ENCODE results near the gene MGMT. TPM values are rescaled to one million over a fixed set of nuclear protein-coding genes. Genes with fewer than 3 reads are reported as not detected.

MGMT gene
- total and polyA plus RNA-seq, 2 donors from 2014 or later: 25.9 to 70.0 TPM

DNA sequence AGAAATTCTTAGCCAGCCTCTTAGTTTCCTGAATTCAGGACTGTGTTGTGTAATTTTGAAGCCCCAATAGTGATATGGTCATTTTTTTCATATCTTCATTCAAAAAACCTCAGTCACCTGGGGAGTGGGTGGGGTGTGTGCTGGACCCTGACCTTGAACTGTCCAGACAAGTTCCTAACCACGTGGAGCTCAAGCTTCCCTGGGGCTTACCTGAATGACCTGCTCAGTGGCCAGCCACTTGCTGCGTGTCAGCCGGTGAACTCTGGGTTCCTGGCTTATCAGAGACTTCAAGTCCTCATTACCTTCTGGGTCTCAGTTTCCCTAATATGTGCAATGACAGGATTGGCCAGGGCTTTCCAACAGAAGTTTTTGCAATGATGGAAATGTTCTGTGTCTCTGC, 27.1 kb downstream of the MGMT start:
- Histone ChIP-seq H3K4me1 (ENCODE audit: control insufficient read depth in 2 of 3, insufficient read depth in 2 of 3, low read depth in 1 of 3, low read length in 3 of 3) (no peaks in the 10 kb centered on the region), H3K9me3 (ENCODE audit: control insufficient read depth in 2 of 3, insufficient read depth in 1 of 3, low read length in 3 of 3) (peaks cover 0 to 25% (median 2%) of the 10 kb centered on the region in 3 donors), H3K27ac (ENCODE audit: low read depth in 2 of 2, low read length in 2 of 2) (no peak overlapping the region), H3K36me3 (ENCODE audit: control insufficient read depth in 2 of 3, insufficient read depth in 3 of 3, low read length in 3 of 3) (peaks cover 0 to 3% (median 0%) of the 10 kb centered on the region in 3 donors), H3K9ac (ENCODE audit: low read length in 3 of 3) (no peak overlapping the region), H3K27me3 (ENCODE audit: control insufficient read depth, insufficient read depth, low read length) (no peaks in the 10 kb centered on the region), H3K4me3 (ENCODE audit: low read length in 3 of 3) (no peak overlapping the region)
- intact Hi-C loops (cut with DNase I): no loop called here
- no peak for TF ChIP-seq CTCF (IDR thresholded peaks at IDR 0.05; ENCODE audit: borderline replicate concordance, extremely low read depth, insufficient read depth)
- DNase-seq (no peak), FAIRE-seq (no peak)

DNA sequence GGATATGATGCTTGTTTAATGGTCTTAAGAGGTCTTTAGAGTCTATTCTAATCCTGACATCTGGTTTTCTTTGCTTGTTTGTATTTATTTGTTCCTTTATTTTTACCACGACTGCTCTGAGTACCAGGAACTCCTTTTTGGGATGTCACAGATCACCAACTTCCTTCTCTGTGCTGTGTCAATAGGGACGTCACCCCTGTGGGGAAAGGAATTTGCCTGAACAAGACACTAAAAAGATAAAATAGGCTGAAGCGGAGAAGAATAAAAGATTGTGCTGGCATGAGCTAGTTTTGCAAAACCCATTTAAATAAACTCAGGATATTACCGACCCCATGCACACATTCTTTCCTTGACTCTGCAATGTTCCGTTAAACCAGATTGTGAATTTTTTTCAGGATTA, 27.7 kb downstream of the MGMT start:
- TF ChIP-seq CTCF (IDR thresholded peaks at IDR 0.05; ENCODE audit: borderline replicate concordance, extremely low read depth, insufficient read depth): no peak
- DNase-seq: no peak
- no peak overlapping the region for H3K4me3 ChIP-seq (ENCODE audit: low read length in 3 of 3)
- intact Hi-C loops (cut with DNase I): no loop called here
- no peaks in the 10 kb centered on the region for H3K4me1 ChIP-seq (ENCODE audit: control insufficient read depth in 2 of 3, insufficient read depth in 2 of 3, low read depth in 1 of 3, low read length in 3 of 3)
- H3K9ac ChIP-seq (ENCODE audit: low read length in 3 of 3): no peak overlapping the region
- peaks cover 0 to 3% (median 0%) of the 10 kb centered on the region in 3 donors for H3K36me3 ChIP-seq (ENCODE audit: control insufficient read depth in 2 of 3, insufficient read depth in 3 of 3, low read length in 3 of 3)
- peaks cover 0 to 25% (median 2%) of the 10 kb centered on the region in 3 donors for H3K9me3 ChIP-seq (ENCODE audit: control insufficient read depth in 2 of 3, insufficient read depth in 1 of 3, low read length in 3 of 3)
- no peaks in the 10 kb centered on the region for H3K27me3 ChIP-seq (ENCODE audit: control insufficient read depth, insufficient read depth, low read length)
- no peak for FAIRE-seq
- H3K27ac ChIP-seq (ENCODE audit: low read depth in 2 of 2, low read length in 2 of 2): no peak overlapping the region

DNA sequence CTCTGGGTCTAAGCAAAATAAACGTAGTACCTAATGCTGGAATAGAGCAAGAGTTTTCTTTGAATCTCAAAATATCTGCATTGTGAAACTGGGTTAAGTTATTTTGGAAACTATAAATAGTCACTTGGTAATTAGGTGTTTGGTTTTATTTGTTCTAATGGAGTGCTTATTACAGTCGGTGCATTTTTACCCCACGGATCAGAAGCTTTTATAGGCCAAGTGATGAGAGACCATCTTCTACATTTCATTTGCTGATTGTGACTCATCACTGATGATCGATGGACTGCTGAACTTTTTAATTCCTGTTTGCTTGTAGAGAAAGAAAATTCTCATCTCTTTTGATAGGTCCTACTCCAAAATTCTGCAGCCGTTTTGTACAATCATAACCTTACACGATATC, 28.2 kb downstream of the MGMT start:
- no peak for FAIRE-seq
- DNase-seq: no peak
- Histone ChIP-seq H3K9me3 (ENCODE audit: control insufficient read depth in 2 of 3, insufficient read depth in 1 of 3, low read length in 3 of 3) (peaks cover 0 to 21% (median 2%) of the 10 kb centered on the region in 3 donors), H3K27me3 (ENCODE audit: control insufficient read depth, insufficient read depth, low read length) (no peaks in the 10 kb centered on the region), H3K4me1 (ENCODE audit: control insufficient read depth in 2 of 3, insufficient read depth in 2 of 3, low read depth in 1 of 3, low read length in 3 of 3) (no peaks in the 10 kb centered on the region), H3K9ac (ENCODE audit: low read length in 3 of 3) (no peak overlapping the region), H3K27ac (ENCODE audit: low read depth in 2 of 2, low read length in 2 of 2) (no peak overlapping the region), H3K36me3 (ENCODE audit: control insufficient read depth in 2 of 3, insufficient read depth in 3 of 3, low read length in 3 of 3) (peaks cover 0 to 3% (median 0%) of the 10 kb centered on the region in 3 donors), H3K4me3 (ENCODE audit: low read length in 3 of 3) (no peak overlapping the region)
- intact Hi-C loops (cut with DNase I): no loop called here
- no peak for TF ChIP-seq CTCF (IDR thresholded peaks at IDR 0.05; ENCODE audit: borderline replicate concordance, extremely low read depth, insufficient read depth)

GRCh38 chr10:129495698-129496097, 28.7 kb downstream of the MGMT start:
- H3K27ac ChIP-seq (ENCODE audit: low read depth in 2 of 2, low read length in 2 of 2): no peak overlapping the region
- H3K4me3 ChIP-seq (ENCODE audit: low read length in 3 of 3): no peak overlapping the region
- FAIRE-seq: no peak
- no peaks in the 10 kb centered on the region for H3K4me1 ChIP-seq (ENCODE audit: control insufficient read depth in 2 of 3, insufficient read depth in 2 of 3, low read depth in 1 of 3, low read length in 3 of 3)
- no peak overlapping the region for H3K9ac ChIP-seq (ENCODE audit: low read length in 3 of 3)
- peak in 4 of 5 donors; percentile 70 to 84 (median 82) for DNase-seq
- peaks cover 0 to 3% (median 0%) of the 10 kb centered on the region in 3 donors for H3K36me3 ChIP-seq (ENCODE audit: control insufficient read depth in 2 of 3, insufficient read depth in 3 of 3, low read length in 3 of 3)
- intact Hi-C loops (cut with DNase I): no loop called here
- no peak for TF ChIP-seq CTCF (IDR thresholded peaks at IDR 0.05; ENCODE audit: borderline replicate concordance, extremely low read depth, insufficient read depth)
- peaks cover 0 to 20% (median 2%) of the 10 kb centered on the region in 3 donors for H3K9me3 ChIP-seq (ENCODE audit: control insufficient read depth in 2 of 3, insufficient read depth in 1 of 3, low read length in 3 of 3)
- no peaks in the 10 kb centered on the region for H3K27me3 ChIP-seq (ENCODE audit: control insufficient read depth, insufficient read depth, low read length)
